CD4-positive, alpha-beta T cell treated with Interleukin-6 at 100 ng/mL for 8 hours (primary cell): Measurements from ENCODE around the gene PIPOX.

Source experiments
- DNase-seq: peaks from one replicate; pipeline ENCODE4 v3.0.0-alpha.2; 2020; ENCODE audit warnings: mixed read lengths, low spot score

Gene PIPOX

DNA sequence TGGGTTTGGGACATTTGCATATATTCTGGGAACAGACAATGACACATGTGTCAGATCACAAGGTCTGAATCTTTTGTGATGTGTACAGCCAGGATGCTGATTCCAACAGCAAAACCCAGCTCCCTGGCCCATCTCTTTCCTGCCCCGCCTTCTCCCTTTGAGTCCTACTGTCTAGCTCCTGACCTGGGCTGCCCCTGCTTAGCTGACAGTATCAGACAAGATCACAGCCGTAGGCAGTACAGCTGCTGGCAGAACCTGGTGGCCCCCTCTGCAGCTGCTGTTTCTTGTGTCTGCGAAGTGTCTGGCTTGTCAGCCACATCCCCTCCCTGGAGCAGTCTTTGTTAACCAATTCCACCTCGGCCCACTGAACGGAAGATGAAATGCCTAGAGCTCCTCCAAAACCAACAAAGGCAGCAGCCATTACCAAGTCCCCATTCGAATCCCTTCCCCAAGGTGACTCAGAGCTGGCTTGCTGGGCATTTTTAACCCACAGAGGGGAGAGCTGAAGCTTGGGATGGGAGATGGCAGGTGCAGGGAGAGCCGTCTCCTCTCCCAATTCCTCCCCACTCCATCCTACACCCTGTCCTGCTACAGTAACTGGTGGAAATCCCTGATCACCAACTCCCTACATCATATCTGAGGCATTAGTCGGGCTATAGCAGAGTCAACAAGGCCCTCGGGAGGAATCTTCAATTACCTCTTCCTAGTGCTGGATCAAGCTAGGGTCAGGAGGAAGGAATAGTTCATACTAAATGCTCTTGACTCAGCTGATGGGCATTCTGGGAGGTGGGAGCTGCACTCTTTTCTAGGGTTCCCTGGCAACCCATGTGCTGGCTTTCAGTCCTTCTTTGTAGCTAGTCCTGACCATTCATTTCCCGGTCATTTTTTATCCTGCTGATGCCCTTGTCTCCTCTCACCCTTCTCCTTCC lies 5.8 kb downstream of the PIPOX start:
- DNase-seq, result no peak

- no peak for DNase-seq
These were observed 6.7 kb downstream of the PIPOX start for GRCh38 chr17:29049541-29050145.

DNA sequence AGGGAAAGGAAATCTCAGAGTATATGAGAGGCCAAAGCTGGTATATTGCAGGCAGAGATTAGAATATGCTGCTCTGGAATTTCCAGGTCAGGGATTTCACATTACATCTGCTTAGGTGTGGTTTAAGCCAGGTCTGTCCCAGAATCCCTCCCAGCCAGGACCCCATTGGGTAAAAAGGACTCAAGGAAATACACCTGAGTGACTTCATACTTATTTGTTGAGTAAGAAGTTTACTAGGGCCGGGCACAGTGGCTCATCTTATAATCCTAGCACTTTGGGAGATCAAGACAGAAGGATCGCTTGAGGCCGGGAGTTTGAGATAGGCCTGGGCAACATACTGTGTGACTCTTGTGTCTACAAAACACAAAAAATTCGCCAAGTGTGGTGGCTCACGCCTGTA lies 7.2 kb downstream of the PIPOX start:
- no peak for DNase-seq

DNA sequence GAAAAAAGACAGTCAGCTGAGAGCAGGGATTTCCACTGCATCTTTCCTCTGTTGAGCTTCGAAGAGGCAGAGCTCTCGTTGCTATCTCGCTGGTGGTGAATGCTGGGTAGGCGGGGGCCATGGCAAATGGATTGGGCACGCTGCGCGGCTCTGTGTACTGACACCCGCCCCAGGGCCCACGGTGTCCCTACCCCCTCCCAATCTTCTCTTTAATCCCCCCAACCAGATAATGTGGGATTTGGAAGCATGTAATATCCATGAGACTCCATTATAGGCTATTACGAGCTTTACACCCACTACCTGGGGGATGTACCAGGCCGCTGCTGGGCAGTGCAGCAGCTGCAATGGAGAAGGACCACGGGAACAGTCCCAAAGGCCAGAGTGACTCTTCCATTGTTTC lies 8.3 kb downstream of the PIPOX start:
- DNase-seq, result no peak

- DNase-seq, result no peak
These were observed 8.8 kb downstream of the PIPOX start for GRCh38 chr17:29051731-29052130.

DNA sequence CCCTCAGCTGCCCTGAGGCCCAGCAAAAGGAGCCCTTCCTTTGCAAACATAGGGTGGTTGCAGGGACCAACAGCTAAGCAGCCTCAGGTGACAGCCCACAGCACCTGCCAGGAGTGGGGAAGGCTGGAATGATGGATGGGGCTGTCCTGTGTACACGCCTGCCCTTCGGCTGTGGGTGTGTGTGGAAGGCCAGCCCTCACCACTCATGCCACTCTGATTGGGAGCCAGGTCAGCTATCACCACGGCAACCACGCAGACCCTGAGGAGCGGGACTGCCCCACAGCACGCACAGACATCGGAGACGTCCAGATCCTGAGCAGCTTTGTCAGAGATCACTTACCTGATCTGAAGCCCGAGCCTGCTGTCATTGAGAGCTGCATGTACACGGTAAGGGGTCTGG lies 11.9 kb downstream of the PIPOX start:
- DNase-seq, result no peak

DNA sequence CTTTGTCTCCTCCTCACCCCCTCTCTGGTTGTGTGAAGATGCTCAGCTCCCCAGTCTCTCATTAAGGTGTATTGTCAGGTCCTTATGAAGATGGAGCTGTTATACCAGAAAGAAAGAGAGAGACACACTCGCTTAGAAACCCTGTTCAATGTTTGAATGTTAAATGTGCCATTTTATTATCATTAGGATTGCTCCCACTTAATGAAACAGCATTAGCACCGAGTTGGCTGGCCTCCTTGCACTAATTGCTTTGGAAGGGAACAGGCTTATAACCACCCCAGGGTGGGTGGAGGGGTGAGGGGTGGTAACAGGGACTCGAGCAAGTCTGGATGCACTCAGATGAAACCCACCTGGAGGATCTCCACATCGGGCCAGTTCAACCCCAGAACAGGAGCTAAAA lies 14.4 kb downstream of the PIPOX start:
- DNase-seq, result no peak

DNA sequence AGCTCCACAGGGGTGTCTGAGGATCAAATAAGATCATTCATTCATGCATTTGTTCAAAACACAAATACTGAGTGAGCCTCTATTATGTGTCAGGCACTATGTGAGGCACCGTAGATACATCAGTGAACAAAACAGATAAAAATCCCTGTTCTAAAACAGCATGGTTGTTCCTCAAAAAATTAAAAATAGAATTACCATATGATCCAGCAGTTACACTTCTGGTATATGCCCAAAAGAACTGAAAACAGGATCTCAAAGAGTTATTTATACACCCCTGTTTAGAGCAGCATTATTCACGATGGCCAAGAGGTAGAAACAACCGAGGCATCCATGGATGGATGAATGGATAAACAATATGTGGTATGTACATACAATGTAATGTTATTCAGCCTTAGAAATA lies 15.4 kb downstream of the PIPOX start:
- no peak for DNase-seq

DNA sequence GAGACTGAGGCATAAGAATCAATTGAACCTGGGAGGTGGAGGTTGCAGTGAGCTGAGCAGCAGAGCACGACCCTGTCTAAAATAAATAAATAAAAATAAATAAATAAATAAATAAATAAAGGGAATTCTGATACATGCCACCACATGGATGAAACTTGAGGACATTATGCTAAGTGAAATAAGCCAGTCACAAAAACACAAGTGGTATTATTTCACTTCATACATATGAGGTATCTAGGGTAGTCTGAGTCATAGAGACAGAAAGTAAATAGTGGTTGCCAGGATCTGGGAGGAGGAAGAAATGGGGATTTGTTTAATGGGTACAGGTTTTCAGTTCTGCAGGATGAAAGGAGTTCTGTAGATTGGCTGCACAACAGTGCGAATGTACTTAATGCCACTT lies 16.3 kb downstream of the PIPOX start:
- DNase-seq, result no peak

DNA sequence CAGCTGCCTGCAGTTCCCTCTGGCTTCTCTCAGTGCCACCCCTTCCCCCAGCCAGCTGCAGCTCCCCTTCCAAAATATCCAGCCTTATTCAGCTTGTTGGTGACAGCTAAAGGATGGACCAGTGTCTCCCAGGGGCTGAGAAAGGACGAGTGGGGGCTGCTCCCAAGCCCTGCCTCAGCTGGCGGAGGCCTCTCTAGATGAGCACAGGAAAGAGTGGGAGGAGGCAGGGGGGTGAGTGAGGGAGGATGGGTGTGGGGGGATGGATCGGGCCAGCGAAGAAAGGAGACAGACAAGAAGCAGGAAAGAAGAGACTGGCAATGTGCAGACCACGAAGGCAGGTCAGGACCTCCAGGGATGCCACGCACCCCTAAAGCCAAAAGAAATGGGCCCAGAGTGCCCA lies 17.5 kb downstream of the PIPOX start:
- no peak for DNase-seq

- no peak for DNase-seq
These were observed 18.1 kb downstream of the PIPOX start for GRCh38 chr17:29061036-29061435.

- no peak for DNase-seq
These were observed 19.3 kb downstream of the PIPOX start for GRCh38 chr17:29062215-29062614.

DNA sequence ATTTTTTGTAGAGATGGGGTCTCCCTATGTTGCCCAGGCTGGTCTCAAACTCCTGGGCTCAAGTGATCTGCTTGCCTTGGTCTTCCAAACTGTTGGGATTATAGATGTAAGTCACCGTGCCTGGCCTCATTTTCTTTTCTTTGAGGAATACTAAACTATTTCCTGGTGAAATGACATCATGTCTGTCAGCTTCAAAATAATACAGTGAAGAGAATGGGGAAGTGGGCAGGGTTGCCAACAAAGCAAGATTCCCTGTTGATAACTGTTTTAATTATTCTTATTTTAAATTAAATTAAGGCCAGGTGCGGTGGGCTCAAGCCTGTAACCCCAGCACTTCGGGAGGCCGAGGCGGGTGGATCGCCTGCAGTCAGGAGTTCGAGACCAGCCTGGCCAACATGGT lies 21.1 kb downstream of the PIPOX start:
- DNase-seq, result no peak

DNA sequence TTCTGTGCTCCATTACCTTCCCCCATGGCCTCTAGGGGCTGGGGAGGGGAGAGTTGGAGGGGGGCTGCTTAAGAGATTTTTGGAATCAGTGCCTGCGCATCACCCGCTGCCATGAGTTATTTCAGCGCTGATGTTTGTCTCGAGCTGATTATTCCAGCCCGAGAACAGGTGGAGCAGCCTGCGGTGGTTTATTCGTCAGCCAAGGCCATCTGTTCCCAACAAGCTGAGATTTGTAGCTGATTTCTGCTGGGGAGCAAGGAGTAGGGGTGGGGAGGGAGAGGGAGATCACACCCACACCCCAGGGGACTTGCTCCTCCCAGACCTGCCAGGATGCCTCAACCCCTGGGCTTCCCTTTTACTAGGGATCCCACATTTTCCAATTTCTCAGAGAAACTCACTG lies 23.1 kb downstream of the PIPOX start:
- DNase-seq, result no peak

DNA sequence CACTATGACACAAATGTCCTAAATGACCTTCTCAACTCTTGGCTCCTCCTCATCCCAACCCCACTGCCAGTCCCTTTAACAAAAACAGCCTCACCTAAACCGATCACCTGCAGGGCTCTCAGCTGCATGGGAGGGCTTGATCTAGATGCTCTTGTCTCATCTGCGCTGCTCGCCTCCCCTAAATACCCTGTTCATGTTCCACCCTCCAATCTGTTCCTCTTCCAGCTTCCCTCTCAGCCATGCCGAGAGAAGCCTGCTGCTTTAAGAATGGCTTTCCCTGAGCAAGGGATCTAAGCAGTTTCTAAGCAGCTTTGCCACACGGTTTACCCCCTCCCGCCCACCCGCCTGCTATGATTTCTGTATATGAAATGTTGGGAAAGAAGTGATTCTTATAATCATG lies 23.7 kb downstream of the PIPOX start:
- DNase-seq, result no peak

GRCh38 chr17:29068818-29069217 lies 25.9 kb downstream of the PIPOX start:
- DNase-seq, result no peak

DNA sequence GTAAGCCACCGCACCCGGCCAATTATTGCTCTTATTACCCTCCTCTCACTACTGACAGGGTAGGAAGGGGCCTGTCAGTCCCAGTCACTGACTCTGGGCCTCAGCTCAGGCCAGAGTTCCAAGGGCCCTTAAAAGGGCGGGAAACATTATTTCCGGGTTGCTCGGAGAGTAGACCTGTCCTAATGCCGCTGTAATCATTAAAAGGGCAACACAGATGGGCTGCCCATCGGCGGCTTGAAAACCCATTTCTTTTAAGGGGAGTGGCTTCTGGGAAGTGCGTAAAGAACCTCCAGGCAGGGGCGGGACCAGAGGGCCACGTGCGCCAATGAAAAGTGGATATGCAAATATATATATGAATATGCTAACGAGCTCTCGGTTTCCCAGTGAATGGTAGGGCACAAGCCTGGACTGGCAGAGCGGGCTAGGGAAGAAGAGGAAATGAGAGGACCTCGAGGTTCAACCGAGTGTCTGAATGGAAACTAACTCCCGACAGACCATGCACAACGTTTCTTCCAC lies 26.6 kb downstream of the PIPOX start:
- no peak for DNase-seq

GRCh38 chr17:29070308-29070707 lies 27.4 kb downstream of the PIPOX start:
- no peak for DNase-seq

- no peak for DNase-seq
These were observed 27.8 kb downstream of the PIPOX start for GRCh38 chr17:29070781-29071180.

- no peak for DNase-seq
These were observed 28.4 kb downstream of the PIPOX start for GRCh38 chr17:29071303-29071702.

- no peak for DNase-seq
These were observed 30.1 kb downstream of the PIPOX start for GRCh38 chr17:29073045-29073444.

- DNase-seq, result no peak
These were observed 30.6 kb downstream of the PIPOX start for GRCh38 chr17:29073520-29073919.

DNA sequence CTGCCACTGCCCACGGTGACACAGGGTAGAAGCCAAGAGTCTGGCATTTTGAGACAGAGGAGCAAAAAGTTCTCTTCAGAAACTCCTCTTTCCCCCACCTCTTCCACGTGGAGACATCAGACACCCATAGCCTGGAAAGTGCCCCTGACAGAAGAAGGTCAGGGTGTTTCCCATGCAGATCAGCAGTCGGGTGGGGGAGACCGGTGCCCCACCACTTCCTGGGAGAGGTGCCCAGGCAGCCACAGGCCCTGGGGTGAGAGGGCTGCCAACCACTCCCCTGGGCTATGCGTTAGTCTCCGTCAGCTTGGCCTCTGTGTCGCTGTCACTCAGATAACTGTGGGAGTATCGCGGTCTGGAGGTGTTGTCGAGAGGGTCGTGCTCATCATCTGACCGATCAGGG lies 31.5 kb downstream of the PIPOX start:
- no peak for DNase-seq

GRCh38 chr17:29076087-29076486 lies 33.1 kb downstream of the PIPOX start:
- no peak for DNase-seq
